SKM-1 treated with dmso at 0.1 percent for 144 hours (cell line): ENCODE results near the gene SELENON.
A peak's percentile ranks its signal among the peaks of the same experiment; 100 is the strongest.

Experiments used
- DNase-seq: peaks from one replicate; lab custom pipeline; 2025; ENCODE audit not compliant: unreplicated experiment; lab: John Stamatoyannopoulos, UW

SELENON gene

DNA sequence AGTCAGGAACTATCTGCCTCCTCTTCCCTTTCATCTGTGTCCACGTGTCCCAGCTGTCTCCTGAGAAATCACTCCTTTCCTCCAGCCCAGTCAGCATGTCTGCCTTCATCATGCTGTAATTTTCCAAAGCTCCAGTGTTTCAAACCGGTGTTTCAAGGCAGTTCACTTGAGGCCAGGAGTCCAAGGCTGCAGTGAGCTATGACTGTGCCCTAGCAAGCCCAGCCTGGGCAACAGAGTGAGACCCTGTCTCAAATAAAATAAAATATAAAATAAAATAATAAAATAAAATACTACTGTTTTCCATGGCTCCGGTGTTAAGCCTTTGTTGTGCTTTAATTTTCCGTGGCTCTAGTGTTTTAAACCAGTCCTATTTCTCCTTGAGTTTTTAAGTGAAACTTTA is 7.9 kb upstream of the SELENON start:
- no peak for DNase-seq

GRCh38 chr1:25793585-25794170 is 6.3 kb upstream of the SELENON start:
- DNase-seq = no peak

- no peak for DNase-seq
Measured at GRCh38 chr1:25794325-25794724, 5.7 kb upstream of the SELENON start.

DNA sequence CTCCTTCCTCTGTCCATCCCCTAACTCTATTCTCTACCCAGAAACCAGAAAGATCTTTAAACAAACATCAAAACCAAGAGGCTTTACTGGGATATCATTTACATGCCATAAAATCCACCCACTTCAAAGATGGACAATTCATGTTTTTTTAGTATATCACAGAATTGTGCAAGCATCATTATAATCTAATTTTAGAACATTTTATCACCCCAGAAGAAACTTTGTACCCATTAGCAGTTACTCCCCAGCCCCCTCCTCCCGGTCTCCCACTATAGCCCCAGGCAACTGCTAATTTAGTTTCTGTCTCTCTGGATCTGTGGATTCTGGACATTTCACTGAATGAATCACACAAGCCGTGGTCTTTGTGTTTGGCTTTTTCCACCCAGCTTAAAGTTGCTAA is 4.8 kb upstream of the SELENON start:
- no peak for DNase-seq

DNA sequence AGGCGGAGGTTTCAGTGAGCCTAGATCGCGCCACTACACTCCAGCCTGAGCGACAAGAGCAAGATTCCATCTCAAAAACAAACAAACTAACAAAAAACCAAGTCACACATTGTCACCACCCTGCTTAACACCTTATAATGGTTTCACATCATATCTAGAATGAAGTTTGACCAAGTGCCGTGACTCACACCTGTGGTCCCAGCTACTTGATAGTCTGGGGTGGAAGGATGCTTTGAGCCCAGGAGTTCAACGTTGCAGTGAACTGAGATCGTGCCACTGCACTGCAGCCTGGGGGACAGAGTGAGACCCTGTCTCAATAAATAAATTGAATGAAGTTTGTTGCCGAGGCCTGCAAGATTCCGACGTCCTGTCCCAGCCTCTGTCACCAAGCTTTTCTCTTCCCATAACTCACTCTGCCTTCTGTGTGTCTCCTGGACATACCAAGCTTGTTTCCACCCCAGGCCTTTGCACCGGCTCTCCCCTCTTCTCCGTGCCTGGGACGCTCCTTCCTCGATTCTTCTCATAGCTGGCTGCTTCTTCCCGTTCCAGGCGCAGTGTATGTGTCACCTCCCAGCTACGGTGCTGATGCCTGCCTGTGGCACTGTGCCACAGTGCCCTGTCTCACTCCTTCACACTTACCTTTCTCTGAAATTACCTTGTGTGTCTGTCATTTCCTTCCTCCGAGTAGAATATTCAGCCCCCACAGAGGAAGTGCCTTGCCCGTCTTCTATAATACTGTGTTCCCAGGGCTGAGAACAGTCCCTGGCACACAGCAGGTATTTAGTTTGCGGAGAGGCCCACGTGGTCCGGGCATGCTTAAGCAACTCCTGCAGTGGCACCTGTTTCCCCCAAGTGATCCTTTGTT is 3.8 kb upstream of the SELENON start:
- DNase-seq = no peak

GRCh38 chr1:25796811-25797458 is 3.1 kb upstream of the SELENON start:
- peak; percentile 77 for DNase-seq

DNA sequence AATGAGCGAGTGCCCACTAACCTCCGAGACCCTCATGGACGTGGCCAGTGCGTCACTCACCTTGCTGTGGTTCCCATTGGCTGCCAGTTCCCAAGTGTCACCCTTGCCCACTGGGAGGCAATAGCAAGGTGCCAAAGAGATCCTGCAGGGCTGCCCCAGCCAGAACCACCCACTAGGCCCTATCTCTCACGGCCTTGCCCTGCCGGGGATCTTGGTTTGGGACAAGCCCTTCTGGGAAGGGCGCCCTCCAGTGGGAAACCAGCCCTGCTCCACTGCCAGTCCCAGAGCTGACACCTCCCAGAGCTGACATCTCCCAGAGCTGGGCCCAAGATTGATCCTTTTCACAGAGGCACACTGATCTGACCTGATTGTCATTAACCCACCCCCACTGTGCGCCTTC is 2.1 kb upstream of the SELENON start:
- peak; percentile 30 for DNase-seq

- no peak for DNase-seq
Measured at GRCh38 chr1:25798666-25799351, 1.2 kb upstream of the SELENON start.

DNA sequence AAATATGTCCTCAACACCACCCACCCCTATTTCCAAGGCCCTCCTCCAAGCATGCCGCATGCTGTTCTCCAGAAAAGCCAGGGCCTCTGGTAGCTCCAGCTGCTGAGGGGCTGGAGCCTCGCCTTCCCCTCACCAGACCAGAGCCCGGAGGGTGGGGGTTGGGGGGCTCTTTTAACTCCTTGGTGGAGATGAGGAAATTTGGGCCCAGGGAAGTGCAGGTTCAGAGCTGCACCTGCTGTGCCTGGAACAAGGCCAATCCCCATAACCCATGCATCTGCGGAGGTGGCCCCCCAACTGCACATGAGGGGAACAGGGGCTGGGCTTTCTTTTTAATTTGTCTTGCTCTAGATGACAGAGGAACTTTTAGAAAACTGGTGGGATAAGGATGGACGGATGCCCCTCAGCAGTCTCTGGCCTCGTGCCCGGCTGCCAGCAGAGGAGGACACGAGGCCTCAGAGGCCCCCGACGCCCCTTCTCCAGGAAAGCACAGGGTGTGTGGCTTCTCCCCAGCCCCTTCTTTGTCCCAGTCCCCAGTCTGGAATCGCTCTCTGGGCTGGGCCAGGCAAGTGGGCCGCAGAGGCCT is 550 bp upstream of the SELENON start:
- no peak for DNase-seq

- DNase-seq = no peak
Measured at GRCh38 chr1:25800703-25801377, 847 bp downstream of the SELENON start.

GRCh38 chr1:25802915-25803314 is 2.9 kb downstream of the SELENON start:
- no peak for DNase-seq

GRCh38 chr1:25803368-25803767 is 3.4 kb downstream of the SELENON start:
- DNase-seq = no peak

GRCh38 chr1:25804244-25804963 is 4.4 kb downstream of the SELENON start:
- no peak for DNase-seq

GRCh38 chr1:25804964-25805862 is 5.2 kb downstream of the SELENON start:
- DNase-seq = no peak

GRCh38 chr1:25805863-25806225 is 5.9 kb downstream of the SELENON start:
- no peak for DNase-seq

- DNase-seq = no peak
Measured at GRCh38 chr1:25806418-25806817, 6.4 kb downstream of the SELENON start.

GRCh38 chr1:25807480-25808390 is 7.7 kb downstream of the SELENON start:
- DNase-seq = no peak
